ENCODE data around the gene IGFN1.

GRCh38 chr1:201216395-201217085, 25.9 kb downstream of the IGFN1 start:
- no peak for TF ChIP-seq EZH2phosphoT487 (IDR thresholded peaks at IDR 0.05; ENCODE audit: borderline replicate concordance, low read length)
- no peak for TF ChIP-seq CTCF (conservative IDR thresholded peaks at IDR 0.05; ENCODE audit: low read depth, low read length)
- TF ChIP-seq EZH2 (IDR thresholded peaks at IDR 0.05; ENCODE audit: low read length, unreplicated experiment) = no peak
